ENCODE data around the gene ARL14.

ARL14 gene

DNA sequence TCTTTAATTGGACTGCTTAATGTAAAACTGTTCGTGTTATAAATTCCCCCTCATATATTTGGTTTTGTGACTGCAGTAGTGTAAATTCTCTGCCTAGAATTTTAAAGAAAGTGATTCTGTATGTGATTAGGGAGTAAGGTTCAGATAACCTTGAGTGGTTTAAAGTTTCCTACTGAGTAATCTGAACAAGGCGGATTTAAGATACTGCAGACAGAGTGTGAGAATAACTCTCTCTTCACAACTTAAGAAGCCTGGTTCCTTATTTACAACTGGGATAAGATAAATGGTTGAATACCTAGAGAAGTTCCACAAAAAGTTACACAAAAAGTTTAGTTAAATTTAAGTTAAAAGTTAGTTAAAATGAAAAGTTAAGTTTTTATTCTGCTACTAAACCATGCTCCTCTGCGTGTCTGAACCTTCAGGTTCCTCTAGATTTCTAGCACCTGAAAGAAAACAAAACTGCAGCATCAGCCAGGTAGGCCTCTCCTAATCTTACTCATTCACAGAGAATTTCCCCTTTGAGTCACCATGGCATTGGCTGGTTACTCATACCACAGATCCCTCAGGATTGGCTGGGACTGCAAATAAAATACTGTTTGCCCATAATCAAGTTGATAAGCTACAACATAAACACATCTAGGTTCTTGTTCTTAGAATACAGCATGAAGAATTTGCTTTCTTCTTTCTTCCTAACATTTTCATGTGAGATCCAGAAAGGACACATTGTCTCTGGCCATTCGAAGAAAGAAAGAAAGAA, at the start of gene ARL14:
Gene ARL14, plus strand, starts transcription at position 614 of the 757 bp plus-strand sequence. CDS start 187 bp downstream, outside the sequence.
- peak; percentile 63 for DNase-seq (ENCODE audit: low read depth)

DNA sequence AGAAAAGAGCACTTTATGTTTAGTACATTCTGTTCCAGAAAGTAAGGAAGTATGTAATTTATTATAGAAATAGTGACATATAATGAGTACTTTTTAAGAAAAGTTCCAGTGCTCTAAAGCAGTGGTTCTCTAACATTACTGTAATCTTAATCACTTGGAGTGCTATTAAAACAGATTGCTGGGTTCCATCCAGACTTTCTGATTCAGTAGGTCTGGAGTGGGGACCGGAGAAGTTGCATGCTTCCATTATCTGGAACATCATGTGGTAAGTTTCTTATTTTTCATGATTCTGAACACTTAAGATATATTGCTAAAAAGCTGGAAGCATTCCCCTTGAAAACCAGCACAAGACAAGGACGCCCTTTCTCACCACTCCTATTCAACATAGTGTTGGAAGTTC, 47.5 kb upstream of the ARL14 start:
- no peak for DNase-seq (ENCODE audit: low read depth)

DNA sequence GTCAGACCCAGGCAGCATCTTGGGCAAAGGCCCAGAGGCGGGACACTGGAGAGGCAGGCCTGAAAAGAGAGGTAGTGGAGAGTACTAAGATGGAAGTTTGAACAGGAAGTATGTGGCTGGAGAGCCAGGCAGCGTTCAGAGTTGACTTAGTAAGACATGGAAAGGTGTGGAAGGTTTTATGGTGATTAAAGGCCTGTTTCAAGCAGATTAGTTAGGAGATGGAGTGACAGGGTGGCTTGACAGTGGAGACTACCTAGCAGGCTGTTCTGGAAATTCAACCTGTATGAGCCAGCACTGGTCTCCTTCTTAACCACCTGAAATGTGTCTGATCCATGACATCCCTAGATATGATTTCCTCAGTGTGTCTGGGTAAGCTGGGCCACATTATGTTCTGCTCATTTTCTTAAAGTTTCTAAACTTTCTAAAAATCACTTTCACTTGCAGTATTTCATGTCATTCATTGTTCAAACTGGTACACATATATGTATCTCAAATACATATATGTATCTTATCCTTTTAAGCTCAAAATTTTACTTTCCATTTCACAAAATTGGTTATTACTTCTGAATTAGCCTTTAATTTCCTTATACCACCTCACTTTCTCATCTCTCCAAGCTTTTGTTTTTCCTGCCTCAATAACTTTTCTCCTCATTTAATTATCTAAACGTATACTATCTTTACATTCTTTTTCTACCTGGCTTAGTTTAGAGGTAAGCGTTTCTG, 43.4 kb upstream of the ARL14 start:
- no peak for DNase-seq (ENCODE audit: low read depth)

DNA sequence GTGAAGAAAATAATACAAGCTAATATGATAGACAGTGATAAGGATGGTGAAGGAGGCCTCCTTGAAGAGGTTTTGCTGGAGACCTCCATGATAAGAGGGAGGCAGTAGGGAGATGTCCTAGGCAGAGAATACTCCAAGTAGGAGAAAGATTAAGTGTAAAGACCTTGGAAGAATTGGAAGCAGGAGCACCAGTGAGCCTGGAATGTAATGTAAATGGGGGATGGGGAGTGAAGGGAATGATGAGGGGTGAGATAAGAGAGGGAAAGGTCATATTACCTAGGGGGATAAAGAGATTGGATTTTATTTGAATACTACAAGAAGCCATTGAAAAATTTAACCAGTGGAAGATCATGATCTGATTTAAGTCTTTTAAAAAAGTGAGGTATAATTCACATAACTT, 41.7 kb upstream of the ARL14 start:
- DNase-seq (ENCODE audit: low read depth), result no peak

DNA sequence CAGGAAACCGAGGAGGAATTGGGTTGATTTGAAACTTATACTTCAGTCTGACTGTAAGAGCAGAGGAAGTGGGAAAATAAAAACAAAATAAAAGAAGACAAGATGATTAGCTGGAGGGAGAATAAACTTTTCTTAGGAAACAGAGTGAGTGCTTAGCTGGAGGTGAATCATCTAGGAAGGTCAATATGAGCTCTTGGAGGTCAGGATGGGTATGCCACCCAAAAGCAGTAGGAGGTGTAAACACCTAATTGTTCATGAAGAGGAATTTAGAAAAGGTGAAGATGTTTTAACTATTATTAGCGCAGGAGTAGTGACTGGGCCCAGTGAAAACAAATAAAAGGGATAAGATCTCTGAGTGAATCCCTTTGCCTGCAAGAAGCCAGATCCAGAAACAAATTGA, 39.9 kb upstream of the ARL14 start:
- DNase-seq (ENCODE audit: low read depth), result no peak

DNA sequence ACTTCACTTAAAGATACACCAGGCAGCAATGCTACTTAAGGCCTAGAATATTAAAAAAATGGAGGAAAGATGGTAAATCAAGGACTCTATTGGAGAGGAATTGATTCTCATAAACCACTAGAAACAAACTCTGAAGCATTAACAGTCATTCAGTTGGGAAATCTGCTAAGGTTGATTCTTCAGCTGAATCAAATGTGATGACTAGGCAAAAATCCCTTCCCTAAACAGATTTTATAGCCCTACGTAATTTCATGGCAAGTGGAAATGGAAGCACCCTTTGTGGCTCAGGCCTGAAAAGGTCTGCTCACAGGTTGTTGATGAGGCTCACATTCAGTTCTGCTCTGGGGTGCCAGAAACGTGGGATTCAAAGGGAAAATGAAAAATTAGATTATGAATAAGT, 38.8 kb upstream of the ARL14 start:
- DNase-seq (ENCODE audit: low read depth), result no peak

DNA sequence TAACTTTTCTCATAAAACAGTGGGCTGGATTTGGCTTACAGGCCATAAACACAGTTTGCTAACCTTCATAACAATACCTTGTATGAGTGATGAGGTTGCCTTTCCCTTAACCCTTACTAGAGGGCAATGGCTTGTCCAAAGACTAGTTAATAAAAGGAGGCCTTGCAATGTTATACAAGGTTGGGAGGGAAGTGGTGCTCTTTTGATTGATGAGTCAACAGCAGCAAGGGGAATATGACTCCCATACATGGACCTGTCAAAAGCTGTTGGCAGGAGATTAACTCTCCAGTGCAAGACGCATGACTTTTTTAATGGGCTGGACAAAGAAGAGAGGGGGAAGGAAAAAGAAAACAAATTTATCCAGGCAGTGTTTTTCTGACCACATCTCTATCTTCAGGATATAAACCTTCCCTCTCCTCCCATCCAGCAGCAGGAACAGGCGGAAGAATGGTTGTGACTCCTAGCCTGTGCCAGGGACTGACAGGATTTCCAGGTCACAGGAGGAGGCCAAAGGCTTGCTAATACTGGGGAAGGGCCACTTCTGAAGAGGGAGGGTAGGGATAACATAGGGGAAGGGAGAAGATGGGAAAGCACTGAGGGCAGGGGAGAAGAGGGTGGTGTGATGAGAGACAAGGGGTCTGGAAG, 35.2 kb upstream of the ARL14 start:
- DNase-seq (ENCODE audit: low read depth), result peak; percentile 30

DNA sequence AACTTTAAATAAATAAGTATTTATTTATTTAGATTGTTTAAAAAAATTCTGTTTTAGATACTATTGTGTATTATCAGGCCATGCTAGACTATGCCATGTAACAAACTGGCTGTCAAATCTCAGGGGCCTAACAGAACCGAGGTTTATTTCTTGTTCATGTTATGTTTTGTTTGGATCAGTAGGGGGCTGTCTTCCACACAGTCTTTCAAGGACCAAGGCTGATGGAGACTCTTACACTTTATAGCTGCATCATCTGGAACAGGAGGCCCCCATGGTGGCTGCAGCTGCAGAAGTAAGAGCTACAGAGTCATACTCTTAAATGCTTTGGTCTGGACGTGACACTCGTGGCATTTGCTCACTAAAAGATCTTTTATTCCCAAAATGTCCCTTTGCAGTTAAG, 33.0 kb upstream of the ARL14 start:
- DNase-seq (ENCODE audit: low read depth), result no peak

DNA sequence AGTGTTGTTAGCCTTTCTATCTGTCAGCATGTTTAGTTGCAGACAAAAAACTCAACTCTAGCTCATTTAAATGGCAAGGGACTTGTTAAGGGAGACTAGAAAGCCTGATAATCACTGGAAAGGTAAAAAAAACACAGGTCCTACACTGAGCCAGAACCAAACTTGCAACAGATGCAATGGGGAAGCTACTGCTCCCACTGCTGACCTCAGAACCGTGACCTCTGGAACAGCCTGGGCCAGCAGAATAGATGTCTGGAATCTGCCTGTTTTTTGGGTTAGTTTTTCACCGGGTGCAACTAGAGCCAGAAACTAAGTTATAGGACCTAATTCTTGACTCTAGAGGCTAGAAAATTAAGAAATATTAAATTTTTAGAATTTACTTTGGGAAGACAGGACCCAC, 32.5 kb upstream of the ARL14 start:
- DNase-seq (ENCODE audit: low read depth), result no peak

DNA sequence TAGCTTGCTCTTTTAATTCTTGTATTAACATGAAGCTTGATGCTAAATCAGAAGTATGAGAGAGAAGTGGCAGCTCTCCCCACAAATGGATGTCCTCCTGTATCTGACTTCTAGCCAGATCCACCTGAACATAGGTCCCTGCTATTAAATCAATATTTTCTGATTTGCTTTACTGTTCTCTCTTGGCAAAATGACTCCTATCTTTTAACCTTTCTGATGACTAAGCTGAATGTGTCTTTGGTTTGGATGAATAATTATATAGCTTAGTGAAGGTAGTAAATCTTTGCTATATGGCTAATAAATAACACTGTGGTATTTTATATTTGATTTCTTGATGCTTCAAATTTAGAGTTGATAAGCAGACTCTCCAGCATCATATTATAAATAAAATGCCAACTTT, 28.3 kb upstream of the ARL14 start:
- no peak for DNase-seq (ENCODE audit: low read depth)

DNA sequence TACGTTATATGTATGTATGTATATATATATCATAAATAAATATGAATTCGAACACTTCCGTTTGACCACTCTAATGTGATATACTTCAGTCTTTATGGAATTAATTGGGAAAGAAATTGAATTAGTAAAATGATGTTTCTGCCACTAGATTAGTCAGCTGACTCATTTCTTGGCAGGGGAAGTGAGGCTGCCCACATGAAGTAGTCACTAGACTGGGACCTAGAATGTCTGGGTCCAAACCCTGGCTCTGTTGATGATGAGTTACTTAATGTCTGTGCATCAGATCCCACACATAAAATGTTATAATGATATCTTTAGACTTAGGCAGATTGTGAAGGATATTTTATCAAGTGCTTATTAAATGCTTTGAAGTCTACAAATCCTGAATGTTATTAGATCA, 27.4 kb upstream of the ARL14 start:
- peak; percentile 5 for DNase-seq (ENCODE audit: low read depth)

DNA sequence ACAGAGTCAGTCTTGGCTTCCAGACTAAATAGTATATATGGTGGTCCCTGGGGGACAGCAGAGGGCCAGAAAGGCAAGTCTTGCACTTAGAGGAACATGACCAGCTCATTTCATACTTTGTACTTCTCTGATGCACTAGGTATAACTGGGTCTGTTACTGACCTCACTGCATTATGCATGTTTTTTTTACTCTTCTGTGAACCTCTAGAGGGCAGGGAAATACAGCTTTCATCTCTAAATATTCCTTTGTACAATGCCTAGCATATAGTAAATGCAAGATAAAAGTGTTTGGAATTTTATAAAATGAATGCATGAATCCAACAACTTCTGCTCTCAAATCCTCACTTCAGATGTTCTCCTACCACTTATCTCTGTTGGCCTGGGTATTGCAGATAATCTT, 23.4 kb upstream of the ARL14 start:
- no peak for DNase-seq (ENCODE audit: low read depth)

DNA sequence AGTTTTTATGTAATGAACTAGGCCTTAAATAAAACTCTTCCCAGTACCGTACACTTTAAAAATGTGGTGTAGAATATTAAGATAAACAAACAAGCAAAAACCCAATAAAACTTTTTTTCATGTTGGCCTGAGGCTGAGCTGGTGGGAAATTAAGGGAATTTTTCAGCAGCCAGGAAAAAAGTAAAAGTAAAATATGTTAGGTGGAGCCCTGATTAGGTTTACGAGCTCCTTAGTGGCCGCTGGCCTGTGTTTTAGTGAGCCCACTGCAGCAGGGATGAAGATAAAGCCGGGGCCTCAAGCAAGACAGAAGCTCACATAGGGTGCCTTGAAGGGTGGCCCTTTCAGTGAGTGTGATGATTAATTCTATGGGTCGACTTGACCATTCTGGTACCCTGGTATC, 16.1 kb upstream of the ARL14 start:
- no peak for DNase-seq (ENCODE audit: low read depth)

DNA sequence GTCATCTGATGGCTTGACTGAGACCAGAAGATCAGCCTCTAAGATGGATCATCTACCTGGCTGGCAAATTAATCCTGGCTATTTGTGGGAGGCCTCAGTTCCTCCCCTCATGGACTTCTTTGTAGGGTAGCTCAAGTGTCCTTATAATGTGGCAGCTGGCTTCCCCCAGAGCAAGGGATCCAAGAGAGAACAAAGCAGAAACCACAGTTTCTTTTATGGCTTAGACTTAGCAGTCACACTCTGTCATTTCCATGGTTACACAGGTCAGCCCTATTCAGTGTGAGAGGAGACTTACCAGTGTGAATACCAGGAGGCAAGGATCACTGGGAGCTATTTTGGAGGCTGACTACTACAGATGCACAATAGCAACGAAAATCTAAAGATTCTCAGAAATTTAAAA, 15.3 kb upstream of the ARL14 start:
- no peak for DNase-seq (ENCODE audit: low read depth)

DNA sequence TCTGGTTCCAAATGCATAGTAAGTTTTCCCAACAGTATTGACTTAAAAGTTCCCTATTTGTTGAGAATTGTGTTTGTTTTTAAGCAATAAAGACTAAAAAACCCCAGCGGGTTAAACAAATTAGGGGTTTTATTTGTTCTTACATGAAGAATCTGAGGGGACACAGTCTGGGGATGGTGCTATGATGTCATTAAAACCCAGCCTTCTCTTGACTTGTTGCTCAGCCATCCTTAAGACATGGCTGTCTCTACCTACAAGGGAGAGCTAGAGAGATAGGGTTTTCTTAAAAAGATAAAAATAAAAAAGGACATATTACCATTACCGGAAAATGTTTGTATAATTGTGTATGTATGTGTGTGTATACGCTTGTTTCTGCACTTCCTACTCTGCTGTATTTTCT, 11.7 kb upstream of the ARL14 start:
- no peak for DNase-seq (ENCODE audit: low read depth)

DNA sequence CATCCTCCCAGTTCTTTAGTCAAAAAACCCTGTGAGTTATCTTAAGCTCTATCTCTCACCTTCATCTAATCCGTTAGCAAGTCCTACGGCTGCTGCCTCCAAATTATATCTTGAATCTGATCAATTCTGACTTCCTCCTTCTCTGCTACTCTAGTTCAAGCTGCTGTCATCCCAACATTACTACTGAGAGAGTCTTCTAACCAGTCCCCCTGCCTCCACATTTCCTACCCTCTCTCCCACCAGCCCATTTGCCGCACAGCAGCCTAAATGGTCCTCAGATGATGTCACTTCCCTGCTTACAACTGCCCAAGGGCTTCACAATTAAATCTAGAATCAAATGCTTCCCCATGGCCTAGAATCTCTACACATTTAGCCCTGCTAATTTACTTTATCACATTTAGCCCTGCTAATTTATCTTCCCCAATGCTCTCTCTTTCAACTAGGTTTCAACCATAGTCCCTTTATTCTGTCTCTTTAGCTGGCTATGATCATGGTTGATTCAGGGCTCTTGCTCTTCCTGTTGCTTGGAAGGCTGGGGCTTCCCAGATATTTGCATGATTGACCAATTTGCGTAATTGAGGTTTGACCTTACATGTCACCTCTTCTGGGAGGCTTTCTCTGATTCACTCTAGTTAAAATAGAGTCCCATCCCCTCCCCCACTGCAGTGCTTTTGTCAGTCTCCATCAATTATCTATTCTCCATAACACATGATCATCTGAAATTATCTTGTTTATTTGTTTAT, 11.0 kb upstream of the ARL14 start:
- DNase-seq (ENCODE audit: low read depth), result peak; percentile 85

DNA sequence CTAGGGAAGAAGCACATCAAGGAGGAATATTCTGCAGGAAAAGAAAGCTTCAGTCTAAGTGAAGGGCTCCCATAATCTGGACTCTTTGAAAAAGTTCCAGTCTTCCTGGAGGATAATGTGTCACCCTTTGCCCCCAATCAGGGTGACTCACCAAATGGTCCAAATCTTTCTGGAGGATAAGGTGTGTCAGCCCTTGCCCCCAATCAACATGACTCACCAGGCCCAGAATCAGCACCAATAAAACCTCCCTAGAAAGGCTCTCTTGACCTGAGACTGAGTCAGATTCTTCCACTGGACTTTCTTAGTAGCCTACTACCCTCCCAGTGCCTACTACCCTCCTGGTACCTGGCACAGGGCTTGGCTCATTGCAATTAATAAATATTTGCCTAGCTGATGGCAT, 9.5 kb upstream of the ARL14 start:
- DNase-seq (ENCODE audit: low read depth), result peak; percentile 39

DNA sequence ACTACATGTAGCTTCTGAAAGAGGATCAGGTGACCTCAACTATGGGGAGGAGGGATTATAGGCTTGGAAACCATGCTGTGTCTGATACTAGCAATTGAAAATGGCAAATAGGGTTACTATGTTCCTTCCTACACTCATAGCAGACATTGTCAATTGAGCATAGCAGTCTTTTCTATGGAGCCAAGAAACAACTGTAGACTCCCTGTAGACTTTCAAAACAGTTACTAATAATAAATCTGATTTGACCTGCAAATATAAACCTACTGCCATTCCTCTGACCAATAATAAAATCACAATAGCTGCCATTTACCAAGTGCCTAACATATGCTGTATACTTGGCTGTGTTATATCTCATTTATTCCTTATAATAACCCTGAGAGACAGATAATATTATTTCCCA, 8.5 kb upstream of the ARL14 start:
- no peak for DNase-seq (ENCODE audit: low read depth)

DNA sequence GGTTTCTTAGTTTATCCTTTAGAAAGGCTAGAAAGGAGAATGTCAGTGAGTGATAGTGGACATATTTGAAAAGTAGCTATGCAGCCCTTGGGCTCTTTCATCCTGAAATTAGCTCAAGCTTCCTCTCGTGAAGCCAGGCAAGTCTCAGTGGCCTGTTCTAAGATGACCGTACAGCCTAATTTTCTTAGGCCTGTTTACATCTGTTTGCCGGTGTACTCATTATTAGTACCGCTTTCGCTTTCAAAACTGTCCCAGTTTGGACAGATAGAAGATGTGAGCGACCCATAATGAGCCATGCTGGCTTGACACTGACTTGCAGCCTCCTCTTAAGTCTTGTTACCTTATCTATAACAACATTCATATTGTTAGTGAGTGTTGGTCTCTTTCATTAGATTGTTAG, 5.7 kb upstream of the ARL14 start:
- no peak for DNase-seq (ENCODE audit: low read depth)

DNA sequence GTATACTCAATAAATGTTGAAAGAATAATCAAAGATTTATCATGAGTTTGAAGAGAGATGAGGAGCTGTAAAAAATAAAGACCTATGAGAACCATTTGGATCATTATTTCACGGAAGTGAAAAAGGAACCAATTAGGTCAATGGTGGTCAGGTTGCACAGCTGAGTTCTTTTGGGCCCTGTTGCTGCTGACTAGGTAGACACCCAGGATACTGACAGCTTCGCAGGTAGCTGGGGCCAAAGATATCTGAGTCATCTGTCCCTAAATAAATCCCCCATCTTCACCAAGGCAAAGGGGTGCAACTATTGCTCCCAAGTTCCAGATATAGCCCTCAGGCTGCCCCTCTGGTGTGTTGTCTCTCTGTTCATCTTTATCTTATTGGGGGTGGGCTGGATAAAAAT, 5.0 kb upstream of the ARL14 start:
- DNase-seq (ENCODE audit: low read depth), result no peak

DNA sequence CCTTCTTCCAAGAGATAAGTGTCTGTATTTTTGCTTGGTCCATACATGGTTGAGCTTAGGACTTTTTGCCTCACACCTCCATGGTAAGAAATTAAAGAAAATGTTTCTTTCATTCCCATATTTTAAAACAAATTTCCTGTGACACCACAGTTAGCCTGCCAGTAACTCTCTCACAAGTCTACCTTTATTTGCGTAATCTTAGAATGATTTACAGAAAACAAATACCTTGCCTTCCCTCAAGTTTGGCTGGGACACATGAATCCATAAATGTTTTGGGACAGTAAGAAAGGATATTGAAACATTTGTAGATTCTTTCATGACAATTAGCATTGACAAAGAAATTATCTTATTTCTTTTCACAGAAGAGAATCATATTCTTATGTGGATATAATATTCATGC, 3.8 kb upstream of the ARL14 start:
- no peak for DNase-seq (ENCODE audit: low read depth)

DNA sequence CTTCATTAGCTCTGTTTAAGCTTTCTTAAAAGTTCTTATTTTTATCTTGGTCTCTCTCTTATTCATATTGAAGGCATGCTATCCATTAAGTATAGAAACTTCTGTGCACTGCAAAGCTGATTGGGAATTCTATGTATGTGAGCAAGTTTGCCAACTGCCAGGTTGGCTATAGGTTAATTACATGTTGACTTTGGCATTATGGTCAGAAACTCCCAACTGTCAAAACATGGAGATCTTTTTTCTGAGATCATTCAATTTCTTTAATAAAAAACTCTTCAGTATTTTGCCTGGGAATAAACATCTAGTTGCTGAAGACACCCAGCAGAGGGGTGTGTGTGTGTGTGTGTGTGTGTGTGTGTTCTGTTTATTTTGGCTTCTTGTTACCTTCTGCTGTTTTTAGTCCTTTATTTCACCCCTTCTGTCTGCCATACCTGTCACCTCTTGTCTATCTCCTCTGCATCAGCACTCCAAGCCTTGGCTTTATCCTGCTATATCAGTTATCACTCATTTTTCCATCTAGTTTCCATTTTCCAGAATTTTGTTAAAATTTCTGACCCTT, 1.3 kb upstream of the ARL14 start:
- DNase-seq (ENCODE audit: low read depth), result no peak

Measured in iris pigment epithelial cell (primary cell).